ENCODE measurements around the gene MAP1LC3B.

- no peak for TF ChIP-seq CTCF (IDR thresholded peaks at IDR 0.05)
- no peak for TF ChIP-seq EZH2 (IDR thresholded peaks at IDR 0.05)
Observed at GRCh38 chr16:87380403-87380802, 11.7 kb upstream of the MAP1LC3B start.
